GM12878 (cell line): ENCODE results near the gene SPATS2L.

ENCODE experiments used
- EP300 ChIP-seq, 2 experiments: fragments of 150-350 bp in 1 of 2; IDR thresholded peaks; 2 replicates each; pipeline ENCODE4 v1.6.1; 2011 to 2012; ENCODE audit warnings: low read depth in 2 of 2, low read length in 2 of 2, borderline replicate concordance in 1 of 2, improper control_type of control experiment in 1 of 2, inconsistent platforms in 1 of 2; ENCODE audit not compliant: control insufficient read depth in 1 of 2
- MEF2B ChIP-seq: fragments of 450-650 bp; IDR thresholded peaks from 2 replicates; pipeline ENCODE4 v1.6.1; 2018; ENCODE audit warnings: mild to moderate bottlenecking, moderate library complexity; ENCODE audit not compliant: partially characterized antibody, poor library complexity, severe bottlenecking
- POLR2A ChIP-seq: IDR thresholded peaks from 2 replicates; pipeline ENCODE4 v1.6.1; 2011; ENCODE audit warnings: low read depth, mild to moderate bottlenecking, low read length

GRCh38 chr2:200471324-200471848 is 164.9 kb downstream of the SPATS2L start:
- TF ChIP-seq POLR2A (no peak), EP300 (IDR thresholded peaks at IDR 0.05; ENCODE audit: borderline replicate concordance in 1 of 2, control insufficient read depth in 1 of 2, low read depth in 2 of 2, low read length in 2 of 2) (peak; percentile 89 to 90), MEF2B (peak; percentile 71)
